Breast epithelium (tissue), 4 donors: ENCODE measurements around the gene INTS4. TPM values are rescaled to one million over a fixed set of nuclear protein-coding genes. Genes with fewer than 3 reads are reported as not detected.
"Not testable (repeated sequence)": the region's sequence is repeated elsewhere in the genome, so short reads cannot be mapped to it uniquely, and the experiment has no call there.

Source experiments
- DNase-seq, 2 donors: peaks; one replicate each; pipeline ENCODE4 v3.0.0-alpha.2; 2019; ENCODE audit warnings: low spot score in 2 of 2
- H3K27ac ChIP-seq, 2 donors: fragments of 200-600 bp; sonication (generic) in 1 of 2; one replicate each; pipeline ENCODE4 v1.5.1; 2016 to 2019; ENCODE audit warnings: mild to moderate bottlenecking in 1 of 2
- H3K27me3 ChIP-seq, 2 donors: fragments of 200-600 bp; sonication (generic) in 1 of 2; one replicate each; pipeline versions ENCODE4 v1.5.1 to v1.6.0; 2017 to 2019; ENCODE audit warnings: control low read depth in 1 of 2, mild to moderate bottlenecking in 1 of 2
- H3K36me3 ChIP-seq: fragments of 200-600 bp; one replicate; pipeline ENCODE4 v1.5.1; 2019
- H3K4me1 ChIP-seq, 2 donors: fragments of 200-600 bp; sonication (generic); one replicate each; pipeline ENCODE4 v1.5.1; 2016 to 2019; ENCODE audit warnings: control low read depth in 1 of 2
- H3K4me3 ChIP-seq, 3 donors: fragments of 200-600 bp; sonication (generic); 1 replicate in 2 of 3; 2 replicates in 1 of 3; pipeline ENCODE4 v1.5.1; 2016 to 2019; ENCODE audit warnings: mild to moderate bottlenecking in 3 of 3, moderate library complexity in 2 of 3
- H3K9me3 ChIP-seq, 2 donors: fragments of 200-600 bp; sonication (generic) in 1 of 2; one replicate each; pipeline ENCODE4 v1.5.1; 2016 to 2019; ENCODE audit warnings: control low read depth in 1 of 2
- POLR2A ChIP-seq: fragments of 450-650 bp; IDR thresholded peaks from one replicate; pipeline ENCODE4 v1.6.1; 2016; ENCODE audit warnings: antibody characterized with exemption, mild to moderate bottlenecking, moderate library complexity
- POLR2AphosphoS5 ChIP-seq, 3 donors: sonication (generic); formaldehyde crosslinking; IDR thresholded peaks; one replicate each; pipeline ENCODE4 v1.6.1; 2017; ENCODE audit warnings: antibody characterized with exemption in 3 of 3
- intact Hi-C: fragments of 100-400 bp; cut with DNase I; formaldehyde crosslinking; loops from one replicate; pipeline ENCODE4 v1.15.1; 2023; ENCODE audit warnings: low total_unique reads
- total RNA-seq, 3 donors: library from RNA; depleted of rRNA; stranded (reverse); fragments of >200 nt; gene quantifications; one replicate each; pipeline ENCODE4 v1.1.0, GENCODE V29; 2016
- TF ChIP-seq, protein P1 (sequence below), 3 donors: fragments of 450-650 bp; IDR thresholded peaks; one replicate each; pipeline ENCODE4 v1.5.1; 2016 to 2017; ENCODE audit warnings: antibody characterized with exemption in 3 of 3, mild to moderate bottlenecking in 3 of 3, moderate library complexity in 3 of 3

INTS4 gene
- total RNA-seq, 3 donors from 2014 or later: 34.6 to 58.4 (median 47.5) TPM

DNA sequence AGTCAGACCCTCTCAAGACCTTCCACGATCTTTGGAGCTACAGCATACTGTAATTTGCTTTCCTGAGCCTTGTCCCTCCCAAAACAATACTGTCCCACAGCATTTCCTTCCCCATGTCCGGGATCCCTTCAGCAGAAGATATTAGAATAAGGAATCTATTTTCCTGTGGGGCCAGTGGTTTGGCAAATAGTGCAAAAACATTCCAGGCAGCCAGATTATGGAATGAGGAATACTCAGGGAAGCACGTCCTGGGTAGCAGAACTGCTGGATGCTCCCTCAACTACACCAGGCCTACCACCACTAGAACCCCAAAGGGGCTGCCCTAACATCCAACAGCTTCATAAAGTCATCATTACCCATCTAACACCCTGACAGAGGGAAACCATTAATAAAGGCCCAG is 112.1 kb downstream of the INTS4 start:
- H3K27me3 ChIP-seq: no peaks in the 10 kb centered on the region
- intact Hi-C loops: no loop called here
- H3K9me3 ChIP-seq: no peaks in the 10 kb centered on the region
- H3K36me3 ChIP-seq: peaks cover 3% of the 10 kb centered on the region
- no peaks in the 10 kb centered on the region for H3K4me1 ChIP-seq
- H3K27ac ChIP-seq: no peak overlapping the region
- no peak overlapping the region for H3K4me3 ChIP-seq
- no peak for TF ChIP-seq POLR2A
- TF ChIP-seq, protein P1, sequence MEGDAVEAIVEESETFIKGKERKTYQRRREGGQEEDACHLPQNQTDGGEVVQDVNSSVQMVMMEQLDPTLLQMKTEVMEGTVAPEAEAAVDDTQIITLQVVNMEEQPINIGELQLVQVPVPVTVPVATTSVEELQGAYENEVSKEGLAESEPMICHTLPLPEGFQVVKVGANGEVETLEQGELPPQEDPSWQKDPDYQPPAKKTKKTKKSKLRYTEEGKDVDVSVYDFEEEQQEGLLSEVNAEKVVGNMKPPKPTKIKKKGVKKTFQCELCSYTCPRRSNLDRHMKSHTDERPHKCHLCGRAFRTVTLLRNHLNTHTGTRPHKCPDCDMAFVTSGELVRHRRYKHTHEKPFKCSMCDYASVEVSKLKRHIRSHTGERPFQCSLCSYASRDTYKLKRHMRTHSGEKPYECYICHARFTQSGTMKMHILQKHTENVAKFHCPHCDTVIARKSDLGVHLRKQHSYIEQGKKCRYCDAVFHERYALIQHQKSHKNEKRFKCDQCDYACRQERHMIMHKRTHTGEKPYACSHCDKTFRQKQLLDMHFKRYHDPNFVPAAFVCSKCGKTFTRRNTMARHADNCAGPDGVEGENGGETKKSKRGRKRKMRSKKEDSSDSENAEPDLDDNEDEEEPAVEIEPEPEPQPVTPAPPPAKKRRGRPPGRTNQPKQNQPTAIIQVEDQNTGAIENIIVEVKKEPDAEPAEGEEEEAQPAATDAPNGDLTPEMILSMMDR (IDR thresholded peaks at IDR 0.05): no peak
- no peak for TF ChIP-seq POLR2AphosphoS5 (IDR thresholded peaks at IDR 0.05)
- DNase-seq: no peak

DNA sequence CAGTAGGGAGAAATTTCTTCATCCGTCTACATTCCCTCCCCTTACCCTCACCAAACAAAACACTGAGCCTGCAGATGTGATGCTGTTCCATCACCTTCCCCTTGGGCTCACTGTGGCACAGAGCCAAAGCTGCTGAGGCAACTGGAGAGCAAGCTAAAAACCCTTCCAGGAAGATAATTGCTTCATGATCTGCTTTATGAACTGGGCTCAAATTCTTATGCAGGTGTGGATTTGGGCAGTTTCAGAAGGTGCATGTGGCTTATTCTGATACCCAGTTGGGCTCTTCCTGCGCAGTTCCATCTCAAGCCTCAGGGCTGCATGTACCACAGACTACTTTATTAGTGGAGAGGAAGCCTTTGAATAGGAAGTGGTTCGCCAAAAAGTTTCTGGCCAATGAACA is 115.2 kb downstream of the INTS4 start:
- no peaks in the 10 kb centered on the region for H3K4me1 ChIP-seq
- intact Hi-C loops: no loop called here
- no peaks in the 10 kb centered on the region for H3K27me3 ChIP-seq
- H3K4me3 ChIP-seq: no peak overlapping the region
- H3K27ac ChIP-seq: no peak overlapping the region
- DNase-seq: no peak
- no peak for TF ChIP-seq POLR2A
- no peak for TF ChIP-seq POLR2AphosphoS5 (IDR thresholded peaks at IDR 0.05)
- TF ChIP-seq, protein P1 (IDR thresholded peaks at IDR 0.05): no peak
- peaks cover 3% of the 10 kb centered on the region for H3K36me3 ChIP-seq
- H3K9me3 ChIP-seq: no peaks in the 10 kb centered on the region

DNA sequence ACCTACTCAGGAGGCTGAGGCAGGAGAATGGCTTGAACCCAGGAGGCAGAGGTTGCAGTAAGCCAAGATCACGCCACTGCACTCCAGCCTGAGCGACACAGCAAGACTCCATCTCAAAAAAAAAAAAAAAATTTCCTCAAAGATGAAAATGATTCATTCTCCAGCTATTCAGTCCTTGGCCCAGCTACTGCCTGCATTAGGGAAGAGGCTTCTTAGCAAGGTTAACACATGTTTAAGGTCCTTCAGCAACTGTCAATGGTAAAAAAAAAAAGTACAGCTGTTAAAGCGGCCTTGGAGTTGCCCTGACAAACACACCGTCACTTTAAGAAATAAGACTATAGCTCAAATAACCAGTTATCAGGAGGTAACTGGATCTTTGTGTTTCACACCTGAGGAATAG is 116.2 kb downstream of the INTS4 start:
- H3K27me3 ChIP-seq, H3K27ac ChIP-seq, H3K4me3 ChIP-seq, DNase-seq, H3K4me1 ChIP-seq, intact Hi-C loops, H3K36me3 ChIP-seq, H3K9me3 ChIP-seq: not testable (repeated sequence)

DNA sequence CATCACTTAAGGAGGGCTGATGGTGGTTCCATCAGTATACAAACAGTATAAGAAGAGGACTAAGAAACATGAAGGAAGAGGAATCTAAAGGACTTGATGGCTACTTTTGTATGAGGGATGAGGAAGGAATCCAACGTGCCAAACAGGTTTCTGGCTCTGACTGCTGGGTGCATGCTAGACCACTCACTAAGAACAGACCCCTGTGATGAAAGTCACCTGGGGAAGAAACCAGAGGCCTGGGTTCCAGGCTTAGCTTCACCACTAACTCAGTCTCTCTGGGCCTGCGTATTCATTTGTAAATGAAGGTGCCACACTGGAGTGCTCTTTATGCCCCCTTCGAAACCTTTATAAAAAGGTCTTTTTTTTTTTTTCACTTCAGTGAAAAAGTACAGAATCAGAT is 118.4 kb downstream of the INTS4 start:
- H3K36me3 ChIP-seq: peaks cover 2% of the 10 kb centered on the region
- TF ChIP-seq POLR2A (no peak), POLR2AphosphoS5 (IDR thresholded peaks at IDR 0.05) (no peak)
- TF ChIP-seq, protein P1 (IDR thresholded peaks at IDR 0.05): no peak
- no peaks in the 10 kb centered on the region for H3K9me3 ChIP-seq
- intact Hi-C loops: no loop called here
- no peak overlapping the region for H3K4me3 ChIP-seq
- no peaks in the 10 kb centered on the region for H3K4me1 ChIP-seq
- DNase-seq: no peak
- H3K27me3 ChIP-seq: no peaks in the 10 kb centered on the region
- no peak overlapping the region for H3K27ac ChIP-seq

DNA sequence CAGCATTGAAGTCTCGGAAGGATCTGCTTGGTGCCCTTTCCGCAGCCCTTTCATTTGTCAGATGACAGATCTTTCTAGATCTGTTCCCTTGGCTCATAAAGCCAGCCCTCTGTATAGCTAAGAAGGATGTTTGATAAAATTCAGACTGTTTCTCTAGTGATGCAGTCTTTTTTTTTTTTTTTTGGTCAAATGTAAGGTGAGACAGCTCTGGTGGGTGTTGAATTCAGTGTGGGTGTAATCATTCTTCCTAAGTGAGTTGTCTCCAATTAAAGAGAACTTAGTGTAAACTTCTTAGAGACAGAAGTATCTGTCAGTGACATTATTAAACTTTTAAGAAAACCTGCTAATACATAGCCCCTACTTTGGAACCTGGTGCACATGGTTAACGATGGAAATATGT is 120.3 kb downstream of the INTS4 start:
- no peaks in the 10 kb centered on the region for H3K4me1 ChIP-seq
- H3K4me3 ChIP-seq: no peak overlapping the region
- no peaks in the 10 kb centered on the region for H3K9me3 ChIP-seq
- DNase-seq: no peak
- no peak overlapping the region for H3K27ac ChIP-seq
- no peak for TF ChIP-seq POLR2A
- TF ChIP-seq, protein P1 (IDR thresholded peaks at IDR 0.05): no peak
- no peak for TF ChIP-seq POLR2AphosphoS5 (IDR thresholded peaks at IDR 0.05)
- intact Hi-C loops: no loop called here
- H3K36me3 ChIP-seq: peaks cover 4% of the 10 kb centered on the region
- no peaks in the 10 kb centered on the region for H3K27me3 ChIP-seq

DNA sequence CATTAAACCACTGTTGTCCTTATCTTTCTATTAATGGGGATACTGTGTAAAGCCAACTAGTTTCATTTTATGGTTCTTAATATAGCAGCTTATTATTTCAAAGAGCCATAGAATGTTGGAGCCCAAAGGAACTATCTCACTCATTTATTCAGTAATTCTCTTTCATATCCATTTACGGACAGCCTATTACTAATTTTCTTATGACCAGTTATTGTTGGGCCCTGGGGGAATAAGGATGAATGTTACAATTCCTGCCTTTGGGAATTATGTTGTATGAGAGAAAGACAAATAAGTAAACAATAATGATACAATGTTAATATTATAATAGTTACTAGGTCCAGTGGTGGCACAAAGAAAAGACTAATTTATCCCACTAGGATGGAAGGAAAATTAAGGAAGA is 121.1 kb downstream of the INTS4 start:
- Histone ChIP-seq H3K9me3 (no peaks in the 10 kb centered on the region), H3K27ac (no peak overlapping the region), H3K36me3 (peaks cover 4% of the 10 kb centered on the region), H3K27me3 (no peaks in the 10 kb centered on the region), H3K4me1 (no peaks in the 10 kb centered on the region), H3K4me3 (no peak overlapping the region)
- TF ChIP-seq POLR2AphosphoS5 (IDR thresholded peaks at IDR 0.05): no peak
- no peak for TF ChIP-seq POLR2A
- TF ChIP-seq, protein P1 (IDR thresholded peaks at IDR 0.05): no peak
- DNase-seq: no peak
- intact Hi-C loops: no loop called here
